ENCODE results near the gene LMBRD1. TPM values are rescaled to one million over a fixed set of nuclear protein-coding genes. Genes with fewer than 3 reads are reported as not detected.
"Not testable (repeated sequence)": the region's sequence is repeated elsewhere in the genome, so short reads cannot be mapped to it uniquely, and the experiment has no call there.

The LMBRD1 gene
- total and polyA plus RNA-seq, 7 donors, result 21.6 to 73.8 (median 37.6) TPM

DNA sequence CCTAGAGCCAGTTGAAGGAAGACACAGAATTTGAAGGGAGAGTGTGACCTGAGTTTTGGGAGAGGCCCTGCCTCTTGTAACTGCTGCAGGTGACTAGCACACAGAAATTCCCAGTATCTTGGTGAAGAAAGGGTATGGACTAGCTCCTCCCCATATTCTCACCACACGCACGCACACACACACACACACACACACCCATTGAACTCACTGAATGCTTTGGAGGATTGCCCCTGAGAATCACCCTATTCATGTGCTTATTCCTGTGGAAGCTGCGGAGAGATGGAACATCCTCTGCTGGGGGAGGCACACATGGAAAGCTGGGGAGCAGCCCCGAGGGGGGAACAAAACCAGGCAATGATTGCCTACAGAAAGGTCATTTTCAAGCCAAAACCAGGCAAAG lies 6.2 kb upstream of the LMBRD1 start:
- no peak for DNase-seq
- no peaks in the 10 kb centered on the region for H3K9me3 ChIP-seq
- H3K27me3 ChIP-seq, result no peaks in the 10 kb centered on the region
- H3K36me3 ChIP-seq, result no peaks in the 10 kb centered on the region
- H3K4me3 ChIP-seq, result no peak overlapping the region
- WGBS, 2 donors, result 83 to 85% methylated on average over 4 of the region's 4 CpGs
- H3K4me1 ChIP-seq, result no peaks in the 10 kb centered on the region
- no peak overlapping the region for H3K27ac ChIP-seq
- intact Hi-C loops (cut with DNase I), result no loop called here
- TF ChIP-seq POLR2A (IDR thresholded peaks at IDR 0.05) (no peak), POLR2AphosphoS5 (IDR thresholded peaks at IDR 0.05) (no peak), EP300 (IDR thresholded peaks at IDR 0.05) (no peak)
- TF ChIP-seq, protein P1, sequence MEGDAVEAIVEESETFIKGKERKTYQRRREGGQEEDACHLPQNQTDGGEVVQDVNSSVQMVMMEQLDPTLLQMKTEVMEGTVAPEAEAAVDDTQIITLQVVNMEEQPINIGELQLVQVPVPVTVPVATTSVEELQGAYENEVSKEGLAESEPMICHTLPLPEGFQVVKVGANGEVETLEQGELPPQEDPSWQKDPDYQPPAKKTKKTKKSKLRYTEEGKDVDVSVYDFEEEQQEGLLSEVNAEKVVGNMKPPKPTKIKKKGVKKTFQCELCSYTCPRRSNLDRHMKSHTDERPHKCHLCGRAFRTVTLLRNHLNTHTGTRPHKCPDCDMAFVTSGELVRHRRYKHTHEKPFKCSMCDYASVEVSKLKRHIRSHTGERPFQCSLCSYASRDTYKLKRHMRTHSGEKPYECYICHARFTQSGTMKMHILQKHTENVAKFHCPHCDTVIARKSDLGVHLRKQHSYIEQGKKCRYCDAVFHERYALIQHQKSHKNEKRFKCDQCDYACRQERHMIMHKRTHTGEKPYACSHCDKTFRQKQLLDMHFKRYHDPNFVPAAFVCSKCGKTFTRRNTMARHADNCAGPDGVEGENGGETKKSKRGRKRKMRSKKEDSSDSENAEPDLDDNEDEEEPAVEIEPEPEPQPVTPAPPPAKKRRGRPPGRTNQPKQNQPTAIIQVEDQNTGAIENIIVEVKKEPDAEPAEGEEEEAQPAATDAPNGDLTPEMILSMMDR (IDR thresholded peaks at IDR 0.05), result no peak

DNA sequence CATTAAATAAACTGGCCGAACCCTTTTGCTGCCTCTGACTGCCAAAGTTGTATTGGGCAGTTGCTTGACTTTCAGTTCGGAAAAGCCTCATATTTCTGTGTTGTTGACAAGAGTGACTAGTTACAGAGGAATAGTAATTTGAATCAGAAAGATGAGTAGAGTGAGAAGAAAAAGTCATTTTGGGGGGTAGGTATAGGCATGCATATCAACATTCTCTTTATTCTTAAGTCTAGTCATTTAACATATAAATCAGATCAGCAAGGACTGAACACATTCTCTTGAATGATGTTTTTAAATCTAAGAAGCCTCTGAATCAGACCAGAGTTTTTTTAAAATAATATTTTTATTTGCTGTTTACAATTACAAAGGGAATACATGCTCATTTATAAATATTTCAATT lies 4.9 kb upstream of the LMBRD1 start:
- H3K27me3 ChIP-seq, result no peaks in the 10 kb centered on the region
- no peak for DNase-seq
- H3K9me3 ChIP-seq, result no peaks in the 10 kb centered on the region
- H3K4me3 ChIP-seq, result no peak overlapping the region
- TF ChIP-seq POLR2A (IDR thresholded peaks at IDR 0.05) (no peak), POLR2AphosphoS5 (IDR thresholded peaks at IDR 0.05) (no peak), EP300 (IDR thresholded peaks at IDR 0.05) (no peak)
- TF ChIP-seq, protein P1 (IDR thresholded peaks at IDR 0.05), result no peak
- peaks cover 0 to 9% (median 4%) of the 10 kb centered on the region in 4 donors for H3K4me1 ChIP-seq
- 91 to 95% methylated on average over 2 of the region's 2 CpGs for WGBS, 2 donors
- H3K27ac ChIP-seq, result no peak overlapping the region
- intact Hi-C loops (cut with DNase I), result no loop called here
- H3K36me3 ChIP-seq, result no peaks in the 10 kb centered on the region

DNA sequence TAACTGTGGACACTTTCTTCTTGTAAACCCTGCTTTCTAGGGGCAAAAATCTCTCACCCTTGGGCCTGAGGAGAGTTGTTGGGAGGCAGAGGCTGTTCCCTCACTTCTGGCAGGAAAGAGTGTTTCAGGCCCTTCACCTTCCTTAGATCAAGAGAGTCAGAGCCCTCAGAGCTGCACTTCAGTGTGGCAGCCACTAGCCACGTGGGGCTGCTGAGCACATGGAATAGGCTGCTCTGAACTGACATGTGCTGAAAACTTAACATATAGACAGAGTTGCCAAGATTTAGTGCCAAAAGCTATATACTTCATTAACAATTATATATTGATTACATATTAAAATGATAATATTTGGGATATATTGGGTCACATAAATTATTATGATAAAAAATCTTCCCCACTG lies 4.4 kb upstream of the LMBRD1 start:
- TF ChIP-seq EP300 (IDR thresholded peaks at IDR 0.05) (no peak), POLR2AphosphoS5 (IDR thresholded peaks at IDR 0.05) (no peak), POLR2A (IDR thresholded peaks at IDR 0.05) (no peak)
- TF ChIP-seq, protein P1 (IDR thresholded peaks at IDR 0.05), result no peak
- no peak overlapping the region for H3K27ac ChIP-seq
- 57 to 66% methylated on average over 1 of the region's 1 CpG for WGBS, 2 donors
- H3K27me3 ChIP-seq, result no peaks in the 10 kb centered on the region
- DNase-seq, result no peak
- no peaks in the 10 kb centered on the region for H3K36me3 ChIP-seq
- intact Hi-C loops (cut with DNase I), result no loop called here
- no peaks in the 10 kb centered on the region for H3K9me3 ChIP-seq
- H3K4me3 ChIP-seq, result no peak overlapping the region
- peaks cover 0 to 9% (median 4%) of the 10 kb centered on the region in 4 donors for H3K4me1 ChIP-seq

DNA sequence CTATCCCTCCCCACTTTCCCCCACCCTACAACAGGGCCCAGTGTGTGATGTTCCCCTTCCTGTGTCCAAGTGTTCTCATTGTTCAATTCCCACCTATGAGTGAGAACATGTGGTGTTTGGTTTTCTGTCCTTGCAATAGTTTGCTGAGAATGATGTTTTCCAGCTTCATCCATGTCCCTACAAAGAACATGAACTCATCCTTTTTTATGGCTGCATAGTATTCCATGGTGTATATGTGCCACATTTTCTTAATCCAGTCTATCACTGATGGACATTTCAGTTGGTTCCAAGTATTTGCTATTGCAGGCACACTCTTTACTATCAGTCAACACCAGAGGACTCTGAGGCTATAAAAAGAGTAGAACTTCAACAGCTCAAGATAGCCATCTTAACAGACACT lies 2.0 kb upstream of the LMBRD1 start:
- peaks cover 0 to 23% (median 8%) of the 10 kb centered on the region in 4 donors for H3K4me1 ChIP-seq
- intact Hi-C loops (cut with DNase I); H3K27ac ChIP-seq; DNase-seq; H3K36me3 ChIP-seq; H3K4me3 ChIP-seq; H3K27me3 ChIP-seq; H3K9me3 ChIP-seq: not testable (repeated sequence)

DNA sequence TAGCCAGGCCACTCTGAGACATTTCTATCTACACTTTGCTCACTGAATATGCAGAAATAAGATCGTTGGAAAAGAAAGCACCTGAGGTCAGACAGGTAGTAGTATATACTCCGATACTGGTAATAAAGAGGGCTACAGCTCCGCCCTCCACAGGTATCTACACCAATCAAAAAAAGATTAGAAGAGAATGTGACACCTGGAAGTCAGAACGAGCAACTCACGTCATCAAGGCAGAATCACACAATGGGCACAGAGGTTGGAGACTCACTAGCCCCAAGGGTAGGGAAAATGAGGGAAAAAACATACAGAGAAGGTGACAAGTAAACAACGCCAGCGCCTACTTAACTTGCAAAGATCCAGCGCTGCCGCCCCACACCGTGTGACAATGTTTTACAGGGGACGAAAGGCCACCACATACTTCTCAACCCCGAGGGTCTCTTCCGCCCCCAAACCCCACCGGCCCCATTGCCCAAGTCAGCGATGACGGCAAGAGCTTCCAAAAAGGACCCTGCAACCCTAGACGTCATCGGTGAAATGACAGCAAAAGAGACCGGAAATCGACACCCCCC lies 653 bp downstream of the LMBRD1 start:
- peak in 1 of 2 donors; percentile 58 for TF ChIP-seq POLR2A (IDR thresholded peaks at IDR 0.05)
- TF ChIP-seq, protein P1 (IDR thresholded peaks at IDR 0.05), result no peak
- peak in 2 of 4 donors; percentile 31 to 64 for TF ChIP-seq POLR2AphosphoS5 (IDR thresholded peaks at IDR 0.05)
- Histone ChIP-seq H3K36me3 (no peaks in the 10 kb centered on the region), H3K27me3 (no peaks in the 10 kb centered on the region), H3K4me3 (peak overlapping the region; percentile 65 to 84 (median 73)), H3K4me1 (peaks cover 0 to 40% (median 22%) of the 10 kb centered on the region in 4 donors), H3K9me3 (no peaks in the 10 kb centered on the region), H3K27ac (peak overlapping the region; percentile 92 to 97 (median 94))
- 0 to 1% methylated on average over 20 of the region's 20 CpGs for WGBS, 2 donors
- no peak for DNase-seq
- intact Hi-C loops (cut with DNase I), result no loop called here
